WTC11 (cell line): ENCODE data around the gene UGT1A1.

Experiments used
- ATF3 ChIP-seq: sonication (generic); formaldehyde crosslinking; conservative IDR thresholded peaks from 2 replicates; pipeline ENCODE4 v1.8.1; 2022; ENCODE audit warnings: mild to moderate bottlenecking, missing genetic modification reagents
- PRDM15 ChIP-seq: sonication (generic); formaldehyde crosslinking; IDR thresholded peaks from 2 replicates; pipeline ENCODE4 v1.8.0; 2022; ENCODE audit warnings: missing genetic modification reagents
- SMAD3 ChIP-seq: sonication (generic); formaldehyde crosslinking; IDR thresholded peaks from 2 replicates; pipeline ENCODE4 v1.8.0; 2022; ENCODE audit warnings: missing genetic modification reagents, mild to moderate bottlenecking, borderline replicate concordance
- USF2 ChIP-seq: sonication (generic); formaldehyde crosslinking; IDR thresholded peaks from 2 replicates; pipeline ENCODE4 v1.8.1; 2023; ENCODE audit warnings: mild to moderate bottlenecking, missing genetic modification reagents, moderate library complexity

- TF ChIP-seq ATF3 (CRISPR knock-in tag) (no peak), SMAD3 (CRISPR knock-in tag) (no peak), USF2 (no peak), PRDM15 (CRISPR knock-in tag) (no peak)
Observed at GRCh38 chr2:233811732-233812131, 51.7 kb downstream of the UGT1A1 start.
